ENCODE data around the gene RNF157.
"Not testable (repeated sequence)": the region's sequence is repeated elsewhere in the genome, so short reads cannot be mapped to it uniquely, and the experiment has no call there.

The RNF157 gene

DNA sequence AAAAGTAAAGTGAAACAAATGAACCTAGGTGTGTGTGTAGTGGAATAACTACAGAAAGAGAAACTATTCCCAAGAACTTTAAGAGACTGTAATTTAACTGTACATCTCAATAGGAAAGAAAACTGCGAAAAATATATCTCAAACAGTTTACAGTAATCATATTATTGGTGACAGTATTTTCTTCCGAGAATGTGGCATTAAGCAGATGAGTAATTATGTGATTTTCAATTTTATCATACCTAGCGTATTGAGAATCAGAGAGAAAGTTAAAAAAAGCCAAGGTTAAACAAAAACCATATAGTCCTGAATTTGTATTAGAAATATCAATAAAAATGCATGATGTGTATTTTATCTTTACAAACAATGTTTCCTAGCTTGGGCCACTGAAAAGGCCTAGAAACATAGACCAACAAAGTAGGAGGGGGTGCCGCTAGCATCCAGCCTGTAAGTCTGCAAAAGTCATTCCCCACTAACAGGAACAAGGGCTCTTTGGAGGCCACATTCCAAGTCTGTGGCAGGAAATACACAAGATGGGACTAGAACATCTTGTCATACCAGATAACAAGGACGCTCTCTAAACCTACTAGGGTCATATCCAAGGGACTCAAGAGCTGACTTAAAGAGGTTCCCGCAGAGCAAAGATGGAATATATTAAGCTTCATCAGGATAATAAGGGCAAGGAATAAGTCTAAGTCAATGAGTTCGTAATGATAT, 20.5 kb downstream of the RNF157 start:
- TF ChIP-seq, protein P1, sequence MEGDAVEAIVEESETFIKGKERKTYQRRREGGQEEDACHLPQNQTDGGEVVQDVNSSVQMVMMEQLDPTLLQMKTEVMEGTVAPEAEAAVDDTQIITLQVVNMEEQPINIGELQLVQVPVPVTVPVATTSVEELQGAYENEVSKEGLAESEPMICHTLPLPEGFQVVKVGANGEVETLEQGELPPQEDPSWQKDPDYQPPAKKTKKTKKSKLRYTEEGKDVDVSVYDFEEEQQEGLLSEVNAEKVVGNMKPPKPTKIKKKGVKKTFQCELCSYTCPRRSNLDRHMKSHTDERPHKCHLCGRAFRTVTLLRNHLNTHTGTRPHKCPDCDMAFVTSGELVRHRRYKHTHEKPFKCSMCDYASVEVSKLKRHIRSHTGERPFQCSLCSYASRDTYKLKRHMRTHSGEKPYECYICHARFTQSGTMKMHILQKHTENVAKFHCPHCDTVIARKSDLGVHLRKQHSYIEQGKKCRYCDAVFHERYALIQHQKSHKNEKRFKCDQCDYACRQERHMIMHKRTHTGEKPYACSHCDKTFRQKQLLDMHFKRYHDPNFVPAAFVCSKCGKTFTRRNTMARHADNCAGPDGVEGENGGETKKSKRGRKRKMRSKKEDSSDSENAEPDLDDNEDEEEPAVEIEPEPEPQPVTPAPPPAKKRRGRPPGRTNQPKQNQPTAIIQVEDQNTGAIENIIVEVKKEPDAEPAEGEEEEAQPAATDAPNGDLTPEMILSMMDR (IDR thresholded peaks at IDR 0.05; ENCODE audit: insufficient read depth, low read depth, low read length, missing control alignments) = no peak
- no peak overlapping the region for H3K4me3 ChIP-seq (ENCODE audit: low read depth, low read length)
- no peak for DNase-seq (ENCODE audit: low read depth)

DNA sequence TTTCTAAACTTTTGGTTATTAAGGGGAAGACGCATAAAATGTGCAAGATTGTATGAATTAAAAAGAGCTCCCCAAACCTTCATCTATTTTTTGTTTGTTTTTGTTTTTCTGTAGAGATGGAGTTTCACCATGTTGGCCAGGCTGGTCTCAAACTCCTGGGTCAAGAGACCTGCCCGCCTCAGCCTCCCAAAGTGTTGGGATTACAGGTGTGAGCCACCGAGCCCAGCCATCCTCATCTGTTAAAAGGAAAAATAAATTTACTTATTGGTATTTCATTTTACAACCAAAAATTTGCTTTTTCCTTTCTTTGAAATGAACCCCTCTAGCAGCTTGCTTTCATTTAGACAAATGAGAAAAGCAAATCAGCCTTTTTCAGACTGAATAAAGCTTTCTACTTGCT, 23.2 kb downstream of the RNF157 start:
- no peak for DNase-seq (ENCODE audit: low read depth)
- TF ChIP-seq, protein P1 (IDR thresholded peaks at IDR 0.05; ENCODE audit: insufficient read depth, low read depth, low read length, missing control alignments) = no peak
- no peak overlapping the region for H3K4me3 ChIP-seq (ENCODE audit: low read depth, low read length)

- no peak overlapping the region for H3K4me3 ChIP-seq (ENCODE audit: low read depth, low read length)
- TF ChIP-seq, protein P1 (IDR thresholded peaks at IDR 0.05; ENCODE audit: insufficient read depth, low read depth, low read length, missing control alignments) = no peak
- no peak for DNase-seq (ENCODE audit: low read depth)
Observed at GRCh38 chr17:76213491-76213890, 26.8 kb downstream of the RNF157 start.

GRCh38 chr17:76208120-76208519, 32.2 kb downstream of the RNF157 start:
- H3K4me3 ChIP-seq (ENCODE audit: low read depth, low read length) = no peak overlapping the region
- TF ChIP-seq, protein P1 (IDR thresholded peaks at IDR 0.05; ENCODE audit: insufficient read depth, low read depth, low read length, missing control alignments) = no peak
- DNase-seq (ENCODE audit: low read depth) = peak; percentile 91

DNA sequence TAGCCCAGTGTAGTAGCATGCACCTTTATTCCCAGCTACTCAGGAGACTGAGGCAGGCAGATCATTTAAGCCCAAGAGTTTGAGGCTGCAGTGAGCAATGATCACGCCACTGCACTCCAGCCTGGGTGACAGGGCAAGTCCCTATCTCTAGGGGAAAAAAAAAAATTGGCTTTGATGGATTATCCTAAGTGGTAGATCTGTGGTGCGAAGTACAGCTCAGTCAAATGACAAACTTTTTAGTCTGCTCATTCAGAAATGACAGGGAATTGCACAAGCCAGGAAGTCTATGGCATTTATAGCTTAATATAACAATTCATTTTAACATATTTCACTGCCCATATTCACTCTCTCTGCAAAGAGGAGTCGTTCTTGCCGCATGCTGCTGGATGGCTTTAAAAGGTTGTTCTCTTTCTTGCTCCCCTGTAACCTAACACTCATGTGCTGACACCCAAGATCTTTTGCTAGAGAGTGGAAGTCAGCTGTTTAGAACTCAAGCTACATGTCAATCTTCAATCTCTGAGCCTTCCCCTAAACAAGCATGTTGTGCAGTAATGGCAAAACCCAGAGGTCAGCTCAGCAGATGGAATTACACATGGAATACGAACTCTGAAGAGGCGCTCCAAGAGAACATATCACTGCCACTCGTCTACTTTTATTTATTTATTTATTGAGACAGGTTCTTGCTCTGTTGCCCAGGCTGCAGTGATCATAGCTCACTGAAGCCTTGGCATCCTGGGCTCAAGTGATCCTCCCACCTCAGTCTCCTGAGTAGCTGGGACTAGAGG, 32.8 kb downstream of the RNF157 start:
- no peak overlapping the region for H3K4me3 ChIP-seq (ENCODE audit: low read depth, low read length)
- DNase-seq (ENCODE audit: low read depth) = no peak
- TF ChIP-seq, protein P1 (IDR thresholded peaks at IDR 0.05; ENCODE audit: insufficient read depth, low read depth, low read length, missing control alignments) = no peak

GRCh38 chr17:76205542-76206144, 34.6 kb downstream of the RNF157 start:
- DNase-seq (ENCODE audit: low read depth); H3K4me3 ChIP-seq (ENCODE audit: low read depth, low read length): not testable (repeated sequence)

- DNase-seq (ENCODE audit: low read depth) = no peak
- TF ChIP-seq, protein P1 (IDR thresholded peaks at IDR 0.05; ENCODE audit: insufficient read depth, low read depth, low read length, missing control alignments) = no peak
- no peak overlapping the region for H3K4me3 ChIP-seq (ENCODE audit: low read depth, low read length)
Observed at GRCh38 chr17:76204277-76204676, 36.0 kb downstream of the RNF157 start.
